Tibial artery (tissue), 4 donors: ENCODE measurements around the gene TES.

ENCODE experiments used
- DNase-seq, 2 donors: peaks; one replicate each; pipeline ENCODE4 v3.0.0-alpha.2; 2019
- H3K27ac ChIP-seq, 2 donors: fragments of 200-600 bp; sonication (generic) in 1 of 2; 1 replicate in 1 of 2; 2 replicates in 1 of 2; pipeline ENCODE4 v1.5.1; 2018 to 2019; ENCODE audit warnings: mild to moderate bottlenecking in 1 of 2
- H3K27me3 ChIP-seq, 2 donors: fragments of 200-600 bp; sonication (generic) in 1 of 2; one replicate each; pipeline versions ENCODE4 v1.5.1 to v1.6.0; 2016 to 2019
- H3K36me3 ChIP-seq, 3 donors: fragments of 200-600 bp; sonication (generic) in 2 of 3; one replicate each; pipeline ENCODE4 v1.5.1; 2016 to 2019; ENCODE audit warnings: mild to moderate bottlenecking in 2 of 3
- H3K4me1 ChIP-seq, 4 donors: fragments of 200-600 bp; sonication (generic) in 2 of 4; 1 replicate in 3 of 4; 2 replicates in 1 of 4; pipeline ENCODE4 v1.5.1; 2016 to 2019
- H3K4me3 ChIP-seq, 2 donors: fragments of 200-600 bp; sonication (generic) in 1 of 2; 1 replicate in 1 of 2; 2 replicates in 1 of 2; pipeline ENCODE4 v1.5.1; 2018 to 2019; ENCODE audit warnings: mild to moderate bottlenecking in 2 of 2
- H3K9me3 ChIP-seq, 3 donors: fragments of 200-600 bp; sonication (generic) in 1 of 3; one replicate each; pipeline ENCODE4 v1.5.1; 2016 to 2019
- intact Hi-C: fragments of 100-400 bp; cut with DNase I; formaldehyde crosslinking; loops from one replicate; pipeline ENCODE4 v1.15.0; 2023; ENCODE audit warnings: low total_unique reads
- TF ChIP-seq, protein P1 (sequence below), 2 experiments: fragments of 200-600 bp in 1 of 2; fragments of 450-650 bp in 1 of 2; IDR thresholded peaks; one replicate each; pipeline ENCODE4 v1.5.1; 2017 to 2019; ENCODE audit warnings: antibody characterized with exemption in 2 of 2, mild to moderate bottlenecking in 1 of 2, moderate library complexity in 1 of 2

The TES gene

DNA sequence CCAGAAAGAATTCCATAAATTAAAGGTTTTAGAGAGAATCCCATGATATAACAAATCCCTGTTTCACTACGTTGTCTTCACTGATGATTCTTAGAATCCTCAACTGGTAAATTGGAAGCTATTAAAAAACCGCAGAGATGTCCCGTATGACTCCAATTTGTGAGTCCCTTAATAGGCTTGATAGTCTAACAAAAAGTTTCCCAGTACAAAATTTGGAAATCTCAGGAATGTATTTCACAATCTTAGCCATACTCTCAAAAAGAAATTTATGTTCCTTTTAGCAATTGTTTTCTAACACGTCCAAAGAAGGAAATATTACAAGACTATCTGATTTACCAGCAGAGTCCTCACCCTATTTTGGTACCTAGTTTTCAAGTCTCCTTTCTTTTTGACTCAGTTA is 2.5 kb downstream of the TES start:
- peak overlapping the region; percentile 93 to 96 for H3K27ac ChIP-seq

DNA sequence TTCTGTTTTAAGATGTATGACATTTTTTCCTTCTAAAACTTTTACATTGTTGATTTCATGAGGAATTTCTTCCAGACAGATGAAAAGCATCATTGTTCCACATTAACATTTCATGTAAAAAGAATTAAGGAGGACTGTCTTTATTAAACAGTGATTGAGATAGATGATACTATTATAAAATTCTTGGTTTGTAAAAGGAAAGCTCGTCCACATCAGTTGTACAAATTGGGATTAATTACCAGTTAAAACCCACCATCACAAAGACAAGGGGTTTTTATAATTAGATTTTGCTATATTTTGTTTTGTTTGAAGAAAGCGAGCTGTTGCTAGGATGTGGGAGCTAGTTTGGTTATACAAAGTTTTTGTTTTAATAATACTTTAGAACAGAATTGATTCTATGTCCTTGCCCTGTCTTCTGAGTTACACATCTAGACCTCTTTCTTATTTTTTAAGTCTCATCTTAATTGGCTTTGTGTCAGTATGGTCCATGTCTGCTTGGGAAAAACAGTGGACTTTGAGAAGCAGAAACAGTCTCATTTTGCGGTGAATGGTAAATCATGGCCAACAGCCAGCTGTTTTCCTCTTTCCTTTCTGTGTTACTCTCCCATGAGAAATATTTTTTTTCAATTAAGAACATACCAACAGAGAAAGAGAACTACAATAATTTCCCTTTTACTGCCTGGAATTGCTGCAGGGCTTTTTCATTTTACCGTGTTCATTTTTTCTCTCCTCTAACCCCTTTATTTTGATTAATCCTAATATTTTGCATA is 3.2 kb downstream of the TES start:
- TF ChIP-seq, protein P1, sequence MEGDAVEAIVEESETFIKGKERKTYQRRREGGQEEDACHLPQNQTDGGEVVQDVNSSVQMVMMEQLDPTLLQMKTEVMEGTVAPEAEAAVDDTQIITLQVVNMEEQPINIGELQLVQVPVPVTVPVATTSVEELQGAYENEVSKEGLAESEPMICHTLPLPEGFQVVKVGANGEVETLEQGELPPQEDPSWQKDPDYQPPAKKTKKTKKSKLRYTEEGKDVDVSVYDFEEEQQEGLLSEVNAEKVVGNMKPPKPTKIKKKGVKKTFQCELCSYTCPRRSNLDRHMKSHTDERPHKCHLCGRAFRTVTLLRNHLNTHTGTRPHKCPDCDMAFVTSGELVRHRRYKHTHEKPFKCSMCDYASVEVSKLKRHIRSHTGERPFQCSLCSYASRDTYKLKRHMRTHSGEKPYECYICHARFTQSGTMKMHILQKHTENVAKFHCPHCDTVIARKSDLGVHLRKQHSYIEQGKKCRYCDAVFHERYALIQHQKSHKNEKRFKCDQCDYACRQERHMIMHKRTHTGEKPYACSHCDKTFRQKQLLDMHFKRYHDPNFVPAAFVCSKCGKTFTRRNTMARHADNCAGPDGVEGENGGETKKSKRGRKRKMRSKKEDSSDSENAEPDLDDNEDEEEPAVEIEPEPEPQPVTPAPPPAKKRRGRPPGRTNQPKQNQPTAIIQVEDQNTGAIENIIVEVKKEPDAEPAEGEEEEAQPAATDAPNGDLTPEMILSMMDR (IDR thresholded peaks at IDR 0.05), result no peak
- Histone ChIP-seq H3K4me3 (peak overlapping the region; percentile 75 to 80), H3K4me1 (peaks cover 0 to 55% (median 30%) of the 10 kb centered on the region in 4 donors), H3K27me3 (no peaks in the 10 kb centered on the region), H3K9me3 (no peaks in the 10 kb centered on the region), H3K27ac (peak overlapping the region; percentile 93 to 96), H3K36me3 (no peaks in the 10 kb centered on the region)
- intact Hi-C loops, result no loop called here
- no peak for DNase-seq

More for the DNA sequence above, 2.5 kb downstream of the TES start:
- DNase-seq, result no peak
- Histone ChIP-seq H3K27me3 (no peaks in the 10 kb centered on the region), H3K4me1 (peaks cover 0 to 48% (median 26%) of the 10 kb centered on the region in 4 donors), H3K36me3 (no peaks in the 10 kb centered on the region), H3K4me3 (peak overlapping the region; percentile 75 to 80), H3K9me3 (no peaks in the 10 kb centered on the region)
- TF ChIP-seq, protein P1 (IDR thresholded peaks at IDR 0.05), result no peak
- intact Hi-C loops, result no loop called here

DNA sequence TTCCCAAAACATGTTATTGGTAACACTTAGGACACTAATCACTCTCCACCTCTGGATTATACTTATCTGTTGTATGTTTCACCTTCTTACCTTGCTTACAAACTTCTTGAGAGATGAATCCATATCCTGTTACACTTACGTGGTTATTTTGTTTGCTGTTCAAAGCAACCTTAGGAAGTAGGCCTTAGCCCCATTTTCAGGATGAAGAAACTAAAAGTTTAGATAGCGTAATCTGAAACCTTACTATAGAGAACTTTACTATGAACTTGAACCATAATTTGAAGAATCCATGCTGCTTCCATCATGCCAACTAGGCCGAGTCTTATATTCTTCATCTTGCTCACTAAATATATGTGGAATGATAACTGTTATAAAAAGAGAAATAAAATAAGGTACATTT is 4.6 kb downstream of the TES start:
- peak overlapping the region in 1 of 2 donors; percentile 80 for H3K4me3 ChIP-seq
- no peak for DNase-seq
- intact Hi-C loops, result no loop called here
- TF ChIP-seq, protein P1 (IDR thresholded peaks at IDR 0.05), result no peak
- no peaks in the 10 kb centered on the region for H3K9me3 ChIP-seq
- H3K4me1 ChIP-seq, result peaks cover 0 to 68% (median 43%) of the 10 kb centered on the region in 4 donors
- no peaks in the 10 kb centered on the region for H3K27me3 ChIP-seq
- no peaks in the 10 kb centered on the region for H3K36me3 ChIP-seq
- H3K27ac ChIP-seq, result peak overlapping the region; percentile 93 to 96

DNA sequence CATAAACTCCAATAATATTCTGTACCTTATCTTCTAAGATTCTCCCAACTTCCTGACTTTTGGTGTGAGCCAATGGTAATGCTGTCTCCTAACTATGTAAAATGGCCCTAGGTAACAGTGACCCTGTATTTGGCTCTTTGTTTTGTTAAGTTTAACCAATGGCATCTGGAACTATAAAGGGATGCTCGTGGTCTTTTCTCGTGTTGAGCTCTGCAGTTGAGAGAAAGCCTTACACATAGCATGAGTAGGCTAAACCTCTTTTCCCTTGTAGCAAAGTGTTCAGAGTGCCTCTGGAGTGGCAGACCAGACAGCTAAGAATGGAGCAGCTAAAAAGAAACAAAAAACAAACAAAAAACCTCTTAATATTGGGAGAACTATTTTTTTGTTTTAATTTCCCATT is 5.2 kb downstream of the TES start:
- Histone ChIP-seq H3K27me3 (no peaks in the 10 kb centered on the region), H3K4me3 (no peak overlapping the region), H3K27ac (peak overlapping the region; percentile 93 to 96), H3K4me1 (peaks cover 0 to 74% (median 45%) of the 10 kb centered on the region in 4 donors), H3K9me3 (no peaks in the 10 kb centered on the region), H3K36me3 (no peaks in the 10 kb centered on the region)
- intact Hi-C loops, result no loop called here
- DNase-seq, result no peak
- TF ChIP-seq, protein P1 (IDR thresholded peaks at IDR 0.05), result no peak

DNA sequence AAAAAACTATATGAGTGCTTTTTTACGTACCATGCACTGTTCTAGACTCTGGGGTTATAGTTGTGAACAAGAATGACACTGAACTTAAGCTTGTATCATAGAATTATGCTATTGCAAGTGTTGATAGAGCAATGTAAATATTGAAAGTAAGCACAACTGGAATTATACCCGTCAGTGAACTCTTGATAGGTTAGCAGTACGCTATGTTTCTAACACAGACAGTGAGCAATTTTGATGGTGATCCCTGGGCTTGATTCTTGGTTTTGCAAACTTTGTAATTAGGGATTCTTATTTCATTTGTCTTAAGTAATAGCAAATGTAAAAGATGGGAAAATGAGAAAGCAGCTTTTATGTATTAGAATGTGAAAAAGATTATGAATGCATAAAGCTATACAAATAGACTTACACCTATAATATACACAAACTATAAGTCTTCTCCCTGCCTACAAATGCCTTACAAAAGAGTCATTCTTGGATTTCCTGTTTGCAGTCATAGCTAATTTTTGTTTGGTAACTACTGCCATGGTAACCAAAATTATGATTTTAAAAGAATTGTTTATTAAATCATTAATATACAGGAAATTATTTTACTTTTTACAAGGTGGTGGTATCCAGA is 6.7 kb downstream of the TES start:
- H3K4me1 ChIP-seq, result peaks cover 0 to 89% (median 47%) of the 10 kb centered on the region in 4 donors
- H3K4me3 ChIP-seq, result no peak overlapping the region
- no peak for DNase-seq
- TF ChIP-seq, protein P1 (IDR thresholded peaks at IDR 0.05), result no peak
- H3K27me3 ChIP-seq, result no peaks in the 10 kb centered on the region
- intact Hi-C loops, result no loop called here
- H3K9me3 ChIP-seq, result no peaks in the 10 kb centered on the region
- peak overlapping the region; percentile 93 to 96 for H3K27ac ChIP-seq
- no peaks in the 10 kb centered on the region for H3K36me3 ChIP-seq
